ENCODE results near the gene MBTPS2. TPM values are rescaled to one million over a fixed set of nuclear protein-coding genes. Genes with fewer than 3 reads are reported as not detected.
"Not testable (repeated sequence)": the region's sequence is repeated elsewhere in the genome, so short reads cannot be mapped to it uniquely, and the experiment has no call there.

Gene MBTPS2
- 9.0 TPM for total RNA-seq

GRCh38 chrX:21839334-21840192 lies at the start of gene MBTPS2:
MBTPS2 (plus strand) TSS chrX:21839617; CDS start chrX:21839735, 118 bp downstream.
- FAIRE-seq (no peak), DNase-seq (ENCODE audit: low spot score in 2 of 2) (peak; percentile 33 to 47)

DNA sequence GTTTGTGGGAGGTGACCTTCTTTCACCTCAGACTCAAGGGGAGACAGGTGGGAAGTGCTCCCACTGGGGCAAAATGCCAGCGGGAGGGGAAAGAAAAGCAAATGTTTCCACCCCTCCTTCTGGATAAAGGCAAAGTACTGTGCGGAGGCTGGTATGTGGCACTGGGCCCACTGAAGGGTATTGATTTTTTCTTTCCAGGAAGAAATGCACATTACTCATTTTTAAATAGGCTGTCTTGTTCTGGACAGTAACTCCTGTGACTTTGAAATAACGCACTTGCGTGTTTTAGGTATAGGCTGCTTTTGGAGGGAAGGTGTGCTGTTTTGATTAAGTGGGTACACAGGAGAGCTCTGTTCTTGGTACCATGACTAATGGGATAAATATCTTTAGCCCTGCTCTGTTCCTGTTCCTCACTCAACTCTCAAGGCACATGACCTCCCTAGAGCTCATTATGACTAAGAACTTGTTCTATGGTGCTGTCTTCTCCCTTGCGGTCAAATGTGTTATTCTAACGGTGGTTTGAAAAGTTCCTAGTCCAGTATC lies 40.7 kb upstream of the MBTPS2 start:
- no peak for DNase-seq (ENCODE audit: low spot score in 2 of 2)
- FAIRE-seq: no peak

DNA sequence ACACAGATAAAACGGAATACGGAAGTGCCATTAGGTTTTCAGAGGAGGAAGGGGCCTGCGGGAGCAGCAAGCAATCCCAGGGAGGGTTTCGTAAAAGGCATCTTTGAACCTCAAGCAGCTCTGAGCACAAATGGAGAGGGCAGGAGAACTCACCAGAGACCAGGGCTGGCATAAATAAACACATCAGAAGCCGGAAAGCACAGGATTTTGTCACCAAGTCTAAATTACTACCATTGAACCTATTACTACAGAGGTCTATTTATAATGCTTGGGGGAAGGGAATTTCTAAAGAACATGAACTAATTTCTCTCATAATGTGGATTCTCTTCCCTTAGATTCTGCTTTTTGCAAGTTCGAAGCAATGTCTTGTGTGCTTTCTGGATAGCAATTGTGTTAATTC lies 39.6 kb upstream of the MBTPS2 start:
- no peak for FAIRE-seq
- DNase-seq (ENCODE audit: low spot score in 2 of 2): no peak

DNA sequence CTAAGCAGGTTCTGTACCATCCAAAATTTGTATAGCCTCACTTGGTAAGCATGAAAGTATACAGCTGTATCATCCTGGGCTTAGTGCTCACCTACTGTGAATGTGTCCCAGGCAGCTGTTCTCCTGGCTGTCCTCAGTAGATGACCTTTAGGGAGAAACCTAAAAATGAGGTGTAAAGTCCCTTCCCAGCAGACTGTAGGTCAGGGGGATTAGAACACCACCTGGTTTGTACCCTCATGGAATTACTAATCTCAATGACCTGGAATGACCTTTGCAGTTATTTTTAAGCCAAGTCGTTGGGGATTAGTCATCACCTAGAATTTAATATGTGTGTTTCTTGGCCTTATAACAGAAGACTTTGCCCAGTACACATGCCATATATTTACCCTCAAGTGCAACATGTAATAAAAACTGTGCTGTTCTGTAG lies 39.1 kb upstream of the MBTPS2 start:
- DNase-seq (ENCODE audit: low spot score in 2 of 2) (no peak), FAIRE-seq (no peak)

DNA sequence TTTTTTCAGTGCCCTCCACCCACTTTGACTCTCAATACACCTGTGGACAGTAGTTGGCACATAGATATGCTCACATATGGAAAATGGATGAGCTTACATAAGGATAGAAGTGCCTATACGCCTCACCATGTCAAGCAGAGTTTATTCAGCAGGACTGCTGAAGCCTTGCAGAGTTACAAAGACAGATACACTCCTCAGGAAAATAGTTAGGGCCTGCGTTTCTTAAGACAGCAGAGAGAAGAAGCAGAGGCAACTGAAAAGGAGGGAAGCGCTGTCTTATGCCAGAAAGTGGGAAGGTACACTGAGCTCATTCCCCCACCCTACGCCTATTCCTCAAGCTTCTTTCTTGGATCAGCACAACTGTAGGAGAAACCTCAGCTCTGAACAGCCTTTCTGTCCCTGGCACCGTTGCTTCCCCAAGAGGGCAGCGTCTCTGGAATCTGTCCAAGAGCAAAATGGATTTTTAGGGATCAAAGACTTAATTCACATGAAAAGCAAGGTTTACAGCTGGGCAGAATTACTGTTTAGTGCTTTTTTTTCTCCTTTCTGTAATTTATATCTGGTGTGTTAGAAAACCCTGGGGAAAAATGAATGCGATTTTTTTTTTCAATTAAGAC lies 37.3 kb upstream of the MBTPS2 start:
- no peak for FAIRE-seq
- DNase-seq (ENCODE audit: low spot score in 2 of 2): no peak

DNA sequence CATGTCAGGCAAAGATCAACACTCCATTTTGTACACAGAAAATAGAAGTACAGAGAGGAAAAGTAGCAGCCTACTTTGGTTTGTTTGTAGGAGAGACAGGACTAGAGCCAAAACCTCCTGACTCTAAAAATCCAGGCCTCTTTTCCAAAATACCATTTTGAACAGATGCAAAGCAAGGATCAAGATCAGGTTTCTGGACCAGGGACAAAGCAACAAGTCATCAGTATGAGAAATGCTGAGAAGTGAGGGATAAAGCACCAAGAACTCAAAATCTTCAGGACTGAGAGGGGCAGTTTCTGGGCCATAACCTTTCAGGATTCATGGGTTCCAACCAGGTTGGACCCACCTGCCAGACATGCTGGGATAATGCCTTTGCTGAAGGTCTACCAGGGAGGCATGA lies 36.6 kb upstream of the MBTPS2 start:
- DNase-seq (ENCODE audit: low spot score in 2 of 2): no peak
- FAIRE-seq: no peak

DNA sequence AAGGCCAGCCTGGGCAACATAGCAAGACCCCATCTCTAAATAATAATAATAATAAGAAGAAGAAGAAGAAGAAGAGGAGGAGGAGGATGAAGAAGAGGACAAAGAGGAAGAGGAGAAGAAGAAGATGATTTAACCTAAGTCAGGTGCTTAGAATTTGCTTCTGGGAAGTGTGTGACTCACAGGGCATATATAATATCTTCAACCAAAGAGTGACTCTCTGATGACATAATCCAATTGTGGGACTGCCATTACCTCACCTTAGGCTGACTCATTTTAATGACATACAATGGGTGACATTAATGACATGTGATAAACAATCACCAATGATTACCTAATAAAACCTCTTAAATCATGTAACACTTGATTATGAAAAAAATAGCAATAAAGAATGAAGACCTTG lies 32.7 kb upstream of the MBTPS2 start:
- FAIRE-seq (no peak), DNase-seq (ENCODE audit: low spot score in 2 of 2) (no peak)

GRCh38 chrX:21811832-21812231 lies 27.6 kb upstream of the MBTPS2 start:
- DNase-seq (ENCODE audit: low spot score in 2 of 2) (no peak), FAIRE-seq (no peak)

- FAIRE-seq (no peak), DNase-seq (ENCODE audit: low spot score in 2 of 2) (no peak)
Measured at GRCh38 chrX:21812628-21813027, 26.8 kb upstream of the MBTPS2 start.

DNA sequence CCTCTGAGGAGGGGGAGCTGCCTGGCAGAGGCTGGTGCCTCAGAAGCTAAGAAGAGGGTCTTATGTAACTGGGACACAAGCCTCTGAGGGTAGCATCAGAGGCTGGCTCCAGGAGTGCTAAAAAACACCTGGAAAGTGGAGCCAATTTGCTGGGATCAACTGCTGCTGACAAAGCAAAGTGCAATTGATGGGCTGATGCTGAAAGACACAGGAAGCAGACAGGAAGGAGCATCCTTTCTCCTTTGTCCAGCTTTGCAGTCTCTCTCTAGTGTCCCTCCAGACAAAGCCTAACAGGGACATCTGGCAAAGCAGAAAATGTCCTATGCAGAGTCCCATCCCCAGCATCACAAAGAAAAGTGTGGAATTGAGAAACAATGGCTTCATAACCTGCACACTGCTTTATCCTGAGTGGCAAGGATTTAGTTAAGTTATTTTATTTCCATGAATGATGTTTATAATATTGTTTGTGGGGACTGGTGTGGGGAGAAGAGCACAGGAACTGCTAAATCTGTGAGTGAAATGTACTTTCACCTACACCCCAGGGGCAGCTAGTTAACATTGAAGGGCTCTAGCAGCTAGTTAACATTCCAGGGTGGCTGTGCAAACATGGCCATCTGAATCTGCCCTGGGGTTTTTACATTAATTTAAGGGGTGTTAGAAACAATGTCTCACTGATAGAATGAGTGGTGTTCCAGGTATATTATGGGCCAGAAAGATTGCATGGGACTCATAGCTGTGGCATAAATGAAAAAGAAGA lies 25.6 kb upstream of the MBTPS2 start:
- DNase-seq (ENCODE audit: low spot score in 2 of 2): no peak
- no peak for FAIRE-seq

DNA sequence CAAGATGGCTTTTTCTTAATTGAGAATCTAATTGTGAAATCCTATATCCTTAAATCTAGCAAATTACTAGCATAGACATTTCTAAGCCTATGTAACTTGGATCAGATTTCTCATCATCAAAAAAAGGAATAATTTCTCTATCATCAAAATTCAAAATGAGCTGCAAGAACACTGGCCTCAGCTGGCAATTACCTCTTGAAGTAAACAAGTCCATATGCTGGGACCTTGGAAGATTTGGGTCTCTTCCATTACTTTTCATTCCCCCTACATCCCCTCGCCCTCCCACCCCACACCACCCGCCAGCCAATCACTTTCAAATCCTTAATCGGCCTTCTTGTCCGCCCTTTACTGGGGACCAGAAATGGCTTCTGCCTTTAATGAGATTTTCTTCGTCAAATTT lies 23.3 kb upstream of the MBTPS2 start:
- no peak for FAIRE-seq
- no peak for DNase-seq (ENCODE audit: low spot score in 2 of 2)

DNA sequence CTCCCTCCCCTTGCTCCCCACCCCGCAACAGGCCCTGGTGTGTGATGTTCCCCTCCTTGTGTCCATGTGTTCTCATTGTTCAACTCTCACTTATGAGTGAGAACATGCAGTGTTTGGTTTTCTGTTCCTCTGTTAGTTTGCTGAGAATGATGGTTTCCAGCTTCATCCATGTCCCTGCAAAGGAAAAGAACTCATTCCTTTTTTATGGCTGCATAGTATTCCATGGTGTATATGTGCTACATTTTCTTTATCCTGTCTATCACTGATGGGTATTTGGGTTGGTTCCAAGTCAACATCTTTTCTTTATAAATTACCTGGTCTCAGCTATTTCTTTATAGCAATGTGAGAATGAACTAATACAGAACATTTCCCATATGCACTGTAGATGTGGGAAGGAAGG lies 19.2 kb upstream of the MBTPS2 start:
- DNase-seq (ENCODE audit: low spot score in 2 of 2); FAIRE-seq: not testable (repeated sequence)

DNA sequence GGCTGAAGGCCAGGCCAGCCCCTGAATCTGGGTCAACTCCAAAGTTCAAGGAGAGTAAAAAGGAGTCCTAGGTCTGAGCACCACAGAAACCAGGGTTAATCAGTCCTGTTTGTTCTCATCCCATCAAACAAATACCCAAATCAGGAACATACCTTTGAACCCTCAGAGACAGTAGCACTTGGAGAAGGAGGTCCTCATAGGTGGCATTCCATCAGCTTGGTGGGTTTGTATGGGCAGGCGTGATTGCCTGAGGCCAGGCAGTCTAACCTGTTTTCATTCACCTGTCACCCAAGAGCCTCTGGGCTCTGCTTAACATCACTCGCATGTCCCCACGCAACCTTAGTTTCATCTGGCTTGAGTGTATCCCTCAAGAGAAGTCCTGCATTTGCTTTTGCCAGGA lies 17.5 kb upstream of the MBTPS2 start:
- DNase-seq (ENCODE audit: low spot score in 2 of 2) (no peak), FAIRE-seq (no peak)

DNA sequence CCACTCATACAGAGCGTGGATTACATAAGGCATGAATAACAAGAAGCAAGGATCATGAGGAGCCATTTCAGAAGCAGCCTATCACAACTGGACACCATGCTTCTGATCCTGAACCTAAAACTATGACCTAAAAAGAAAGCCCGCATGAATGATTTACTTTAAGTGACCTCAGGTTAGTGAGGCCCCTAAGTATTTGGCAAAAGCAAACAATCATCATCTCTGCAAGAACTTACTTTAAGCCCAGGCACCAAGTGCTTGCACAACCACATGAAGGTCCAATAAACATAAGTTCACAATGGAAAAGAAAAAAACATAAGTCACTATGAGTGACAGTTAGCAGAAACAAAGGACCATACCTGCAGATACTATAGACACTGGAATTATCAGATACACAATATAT lies 7.9 kb upstream of the MBTPS2 start:
- FAIRE-seq: no peak

DNA sequence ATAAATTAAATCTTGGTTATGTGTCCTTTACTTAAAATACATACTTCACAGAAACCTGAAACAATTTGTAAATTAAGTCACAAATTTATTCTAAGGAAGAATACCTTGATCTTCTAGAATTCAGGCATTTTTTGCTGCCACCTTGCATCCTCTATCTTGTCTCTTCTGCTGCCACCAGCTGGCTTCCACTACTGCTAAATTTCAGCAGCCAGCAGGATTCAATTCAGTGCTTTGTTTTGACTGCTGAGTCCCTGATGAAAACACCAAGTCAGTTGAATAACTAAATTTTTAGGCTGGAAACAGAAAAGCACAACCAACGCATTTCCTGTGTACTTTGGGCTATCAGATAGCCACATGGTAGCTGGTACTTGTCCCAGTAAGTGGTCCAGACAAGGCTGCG lies 2.4 kb upstream of the MBTPS2 start:
- DNase-seq (ENCODE audit: low spot score in 2 of 2) (no peak), FAIRE-seq (no peak)

More for the DNA sequence above, 7.9 kb upstream of the MBTPS2 start:
- no peak for DNase-seq (ENCODE audit: low spot score in 2 of 2)

DNA sequence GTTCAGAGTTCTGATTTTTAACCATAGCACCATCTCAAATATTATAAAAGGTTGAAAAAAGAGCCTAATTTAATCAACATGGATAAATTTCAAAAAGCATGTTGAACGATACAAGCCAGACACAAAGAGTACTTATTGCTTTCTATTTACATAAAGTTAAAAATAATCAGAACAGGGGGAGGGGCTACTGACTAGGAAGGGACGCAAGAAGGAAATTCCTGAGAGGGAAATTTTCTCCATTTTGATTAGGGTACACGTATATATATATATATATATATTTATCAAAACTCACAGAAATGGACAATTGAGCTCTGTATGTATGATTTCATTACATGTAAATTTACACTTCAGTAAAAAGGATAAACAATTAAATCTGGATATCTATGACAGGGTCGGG lies 482 bp upstream of the MBTPS2 start:
- no peak for FAIRE-seq
- DNase-seq (ENCODE audit: low spot score in 2 of 2): no peak

GRCh38 chrX:21840193-21840545 lies 752 bp downstream of the MBTPS2 start:
- no peak for DNase-seq (ENCODE audit: low spot score in 2 of 2)
- no peak for FAIRE-seq

GRCh38 chrX:21843179-21843578 lies 3.8 kb downstream of the MBTPS2 start:
- FAIRE-seq (no peak), DNase-seq (ENCODE audit: low spot score in 2 of 2) (no peak)

- DNase-seq (ENCODE audit: low spot score in 2 of 2) (no peak), FAIRE-seq (no peak)
Measured at GRCh38 chrX:21845096-21845495, 5.7 kb downstream of the MBTPS2 start.

DNA sequence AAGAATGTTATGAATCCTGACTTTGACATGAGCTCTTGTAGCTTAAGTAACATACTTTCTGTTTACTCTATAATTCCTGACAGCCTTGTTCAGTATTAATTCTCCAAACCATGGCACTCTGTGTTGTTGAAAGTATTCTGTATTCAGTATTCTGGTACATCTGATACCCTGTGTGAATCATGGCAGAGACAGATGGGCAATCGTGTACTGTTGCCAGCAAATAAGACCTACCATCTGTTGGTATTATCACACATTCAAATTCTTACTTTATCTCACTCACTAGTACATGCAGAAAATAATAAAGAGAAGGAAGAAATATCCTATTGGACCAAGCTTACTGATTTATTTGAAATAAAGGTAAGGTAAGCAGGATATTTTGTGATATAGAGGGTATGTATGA lies 7.9 kb downstream of the MBTPS2 start:
- no peak for FAIRE-seq
- DNase-seq (ENCODE audit: low spot score in 2 of 2): no peak

GRCh38 chrX:21853578-21853977 lies 14.2 kb downstream of the MBTPS2 start:
- DNase-seq (ENCODE audit: low spot score in 2 of 2) (no peak), FAIRE-seq (no peak)
